ENCODE data around the gene AMZ1.

The AMZ1 gene

DNA sequence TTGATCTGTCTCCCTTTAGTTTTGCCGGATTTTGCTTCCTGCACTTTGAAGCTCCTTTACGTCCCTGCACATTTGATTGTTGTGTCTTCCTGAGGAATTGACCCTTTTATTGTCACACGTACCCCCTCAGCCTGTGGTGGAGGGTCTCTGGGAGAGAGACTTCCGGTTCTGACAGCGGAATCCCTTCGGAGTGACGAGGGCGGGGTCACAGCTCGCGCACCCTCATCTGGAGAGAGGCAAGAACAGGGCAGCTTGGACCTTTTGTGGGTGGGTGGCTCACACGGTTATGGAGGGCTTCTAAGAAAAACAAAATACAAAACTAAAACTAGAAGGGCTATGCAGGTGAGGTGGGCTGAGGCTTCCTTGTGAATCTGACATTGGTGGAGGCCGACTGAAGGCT is 26.0 kb downstream of the AMZ1 start:
- H3K4me1 ChIP-seq, result peaks cover 2% of the 10 kb centered on the region

DNA sequence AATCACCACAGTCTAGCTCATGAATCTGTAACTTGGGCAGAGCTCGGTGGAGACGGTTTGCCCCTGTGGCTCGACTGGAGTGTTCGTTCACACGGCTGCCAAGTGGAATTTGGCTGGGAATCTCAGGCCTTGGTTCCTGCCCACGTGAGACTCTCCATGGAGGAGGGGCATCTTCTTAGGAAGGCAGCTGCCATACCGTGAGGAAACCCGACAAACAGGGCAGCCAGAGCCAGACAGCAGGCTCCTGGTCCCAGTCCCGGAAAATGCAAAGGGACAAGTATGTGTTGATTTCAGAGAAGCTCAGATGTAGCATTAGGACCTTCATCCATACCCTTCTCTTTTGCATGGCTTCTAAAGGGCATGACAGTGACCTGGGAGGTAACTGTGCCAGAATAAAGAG is 26.6 kb downstream of the AMZ1 start:
- Histone ChIP-seq H3K4me3 (ENCODE audit: low read depth, low read length) (no peak overlapping the region), H3K9me3 (ENCODE audit: control insufficient read depth, low read length) (no peaks in the 10 kb centered on the region), H3K4me2 (ENCODE audit: low read length) (no peak overlapping the region), H3K4me1 (peaks cover 2% of the 10 kb centered on the region), H2AFZ (no peak overlapping the region), H3K36me3 (ENCODE audit: control insufficient read depth, insufficient read depth, low read length) (no peaks in the 10 kb centered on the region), H3K79me2 (no peaks in the 10 kb centered on the region), H3K27ac (no peak overlapping the region), H3K9ac (no peak overlapping the region), H3K27me3 (ENCODE audit: control insufficient read depth, insufficient read depth, low read length) (no peaks in the 10 kb centered on the region)
- TF ChIP-seq, protein P1, sequence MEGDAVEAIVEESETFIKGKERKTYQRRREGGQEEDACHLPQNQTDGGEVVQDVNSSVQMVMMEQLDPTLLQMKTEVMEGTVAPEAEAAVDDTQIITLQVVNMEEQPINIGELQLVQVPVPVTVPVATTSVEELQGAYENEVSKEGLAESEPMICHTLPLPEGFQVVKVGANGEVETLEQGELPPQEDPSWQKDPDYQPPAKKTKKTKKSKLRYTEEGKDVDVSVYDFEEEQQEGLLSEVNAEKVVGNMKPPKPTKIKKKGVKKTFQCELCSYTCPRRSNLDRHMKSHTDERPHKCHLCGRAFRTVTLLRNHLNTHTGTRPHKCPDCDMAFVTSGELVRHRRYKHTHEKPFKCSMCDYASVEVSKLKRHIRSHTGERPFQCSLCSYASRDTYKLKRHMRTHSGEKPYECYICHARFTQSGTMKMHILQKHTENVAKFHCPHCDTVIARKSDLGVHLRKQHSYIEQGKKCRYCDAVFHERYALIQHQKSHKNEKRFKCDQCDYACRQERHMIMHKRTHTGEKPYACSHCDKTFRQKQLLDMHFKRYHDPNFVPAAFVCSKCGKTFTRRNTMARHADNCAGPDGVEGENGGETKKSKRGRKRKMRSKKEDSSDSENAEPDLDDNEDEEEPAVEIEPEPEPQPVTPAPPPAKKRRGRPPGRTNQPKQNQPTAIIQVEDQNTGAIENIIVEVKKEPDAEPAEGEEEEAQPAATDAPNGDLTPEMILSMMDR (IDR thresholded peaks at IDR 0.05), result no peak

More for the DNA sequence above, 26.0 kb downstream of the AMZ1 start:
- H3K9me3 ChIP-seq (ENCODE audit: control insufficient read depth, low read length), result no peaks in the 10 kb centered on the region
- no peak overlapping the region for H3K27ac ChIP-seq
- H3K36me3 ChIP-seq (ENCODE audit: control insufficient read depth, insufficient read depth, low read length), result no peaks in the 10 kb centered on the region
- no peak overlapping the region for H3K4me2 ChIP-seq (ENCODE audit: low read length)
- no peak overlapping the region for H3K4me3 ChIP-seq (ENCODE audit: low read depth, low read length)
- TF ChIP-seq, protein P1 (IDR thresholded peaks at IDR 0.05), result no peak
- H2AFZ ChIP-seq, result no peak overlapping the region
- H3K79me2 ChIP-seq, result no peaks in the 10 kb centered on the region
- H3K9ac ChIP-seq, result no peak overlapping the region
- H3K27me3 ChIP-seq (ENCODE audit: control insufficient read depth, insufficient read depth, low read length), result no peaks in the 10 kb centered on the region

DNA sequence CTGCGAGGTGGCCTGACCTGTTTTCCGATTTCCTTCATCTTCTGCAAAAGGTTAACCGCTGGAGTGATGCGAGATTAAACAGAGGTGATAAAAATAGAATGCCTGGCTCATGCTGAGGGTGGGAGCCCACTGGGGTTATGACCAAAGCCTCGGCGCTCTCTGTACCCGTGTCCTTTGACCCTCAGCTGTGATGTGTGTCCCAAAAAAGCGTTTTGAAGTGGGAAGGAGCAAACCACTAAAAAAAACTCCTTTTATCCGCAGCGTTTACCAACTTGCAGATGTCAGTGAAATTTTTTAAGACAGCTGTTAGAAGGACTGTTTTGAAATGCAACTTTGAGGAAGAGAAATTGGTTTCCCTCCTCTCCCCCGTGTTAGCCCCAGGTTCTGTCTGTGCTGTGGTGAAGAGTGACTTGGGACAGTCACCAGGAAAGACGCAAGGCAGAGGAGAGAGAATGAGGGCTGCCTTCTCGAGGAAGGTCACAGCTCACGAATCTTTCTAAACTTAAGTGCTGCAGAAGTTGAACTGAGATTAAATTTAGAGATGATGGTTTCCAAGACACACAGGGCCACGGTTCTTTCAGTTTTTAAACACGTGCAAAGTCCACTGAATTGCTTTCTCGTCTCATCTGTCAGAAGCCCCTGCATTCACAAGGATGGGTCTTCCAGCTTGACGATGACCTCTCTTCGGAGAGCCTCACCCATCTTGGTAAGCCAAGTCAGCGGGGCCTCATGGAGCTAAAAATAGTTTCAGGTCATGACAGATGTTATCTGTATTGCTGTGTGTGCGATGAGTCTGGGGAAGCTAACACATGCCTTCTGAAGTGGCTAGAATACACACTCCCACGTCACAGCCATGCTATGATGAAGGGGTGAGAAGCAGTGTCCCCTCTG is 27.6 kb downstream of the AMZ1 start:
- no peak overlapping the region for H3K9ac ChIP-seq
- no peaks in the 10 kb centered on the region for H3K27me3 ChIP-seq (ENCODE audit: control insufficient read depth, insufficient read depth, low read length)
- no peaks in the 10 kb centered on the region for H3K79me2 ChIP-seq
- no peak overlapping the region for H2AFZ ChIP-seq
- H3K4me3 ChIP-seq (ENCODE audit: low read depth, low read length), result no peak overlapping the region
- no peak overlapping the region for H3K27ac ChIP-seq
- TF ChIP-seq, protein P1 (IDR thresholded peaks at IDR 0.05), result no peak
- H3K4me2 ChIP-seq (ENCODE audit: low read length), result no peak overlapping the region
- H3K36me3 ChIP-seq (ENCODE audit: control insufficient read depth, insufficient read depth, low read length), result no peaks in the 10 kb centered on the region
- H3K9me3 ChIP-seq (ENCODE audit: control insufficient read depth, low read length), result no peaks in the 10 kb centered on the region
- peaks cover 2% of the 10 kb centered on the region for H3K4me1 ChIP-seq

DNA sequence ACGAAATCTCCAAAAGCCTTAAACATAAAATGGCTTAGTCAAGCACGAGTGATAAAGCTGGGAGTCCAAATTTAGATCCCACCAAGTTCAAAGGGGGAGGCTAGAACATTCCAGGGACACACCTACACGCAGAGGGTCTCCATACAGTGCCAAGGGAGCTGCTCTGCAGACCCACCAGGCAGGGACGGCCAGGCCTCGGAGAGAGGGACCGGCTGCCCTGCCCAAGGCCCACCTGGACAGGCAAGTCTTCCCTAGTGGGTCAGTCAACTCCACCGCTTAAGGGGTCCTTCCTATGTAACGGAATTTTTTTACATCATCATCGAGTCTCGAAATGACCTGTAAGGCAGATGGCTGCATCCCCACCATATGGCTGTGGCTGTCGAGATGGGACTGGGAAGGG is 28.5 kb downstream of the AMZ1 start:
- Histone ChIP-seq H3K9ac (no peak overlapping the region), H3K9me3 (ENCODE audit: control insufficient read depth, low read length) (no peaks in the 10 kb centered on the region), H3K36me3 (ENCODE audit: control insufficient read depth, insufficient read depth, low read length) (no peaks in the 10 kb centered on the region), H3K27ac (no peak overlapping the region), H3K79me2 (no peaks in the 10 kb centered on the region), H3K4me2 (ENCODE audit: low read length) (no peak overlapping the region), H3K4me3 (ENCODE audit: low read depth, low read length) (no peak overlapping the region), H3K4me1 (peaks cover 2% of the 10 kb centered on the region), H3K27me3 (ENCODE audit: control insufficient read depth, insufficient read depth, low read length) (no peaks in the 10 kb centered on the region), H2AFZ (no peak overlapping the region)
- TF ChIP-seq, protein P1 (IDR thresholded peaks at IDR 0.05), result no peak

DNA sequence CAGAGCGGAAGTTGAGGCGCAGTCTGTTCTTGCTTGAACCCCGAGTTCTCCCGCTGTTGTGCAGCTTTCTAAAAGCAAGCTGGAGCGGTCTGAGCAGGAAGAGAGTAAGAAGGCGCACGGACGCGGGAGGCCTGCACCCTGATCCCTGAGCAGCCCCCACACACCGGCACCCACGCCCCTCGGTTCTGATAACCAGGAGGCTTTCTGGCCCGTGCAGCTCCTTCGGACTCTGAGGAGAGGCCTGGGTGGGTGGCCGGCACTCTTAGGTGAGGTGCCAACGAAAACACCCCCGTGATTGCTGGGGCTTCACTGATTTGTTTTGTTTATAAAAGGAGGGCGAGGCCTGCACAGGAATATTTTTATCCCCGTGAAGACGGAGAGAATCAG is 28.9 kb downstream of the AMZ1 start:
- H3K4me1 ChIP-seq, result peaks cover 2% of the 10 kb centered on the region

More for the DNA sequence above, 28.9 kb downstream of the AMZ1 start:
- TF ChIP-seq, protein P1 (IDR thresholded peaks at IDR 0.05), result no peak
- Histone ChIP-seq H2AFZ (no peak overlapping the region), H3K4me2 (ENCODE audit: low read length) (no peak overlapping the region), H3K79me2 (no peaks in the 10 kb centered on the region), H3K4me3 (ENCODE audit: low read depth, low read length) (no peak overlapping the region), H3K36me3 (ENCODE audit: control insufficient read depth, insufficient read depth, low read length) (no peaks in the 10 kb centered on the region), H3K27me3 (ENCODE audit: control insufficient read depth, insufficient read depth, low read length) (no peaks in the 10 kb centered on the region), H3K9ac (no peak overlapping the region), H3K27ac (no peak overlapping the region), H3K9me3 (ENCODE audit: control insufficient read depth, low read length) (no peaks in the 10 kb centered on the region)
